NT2/D1 (cell line): Measurements from ENCODE around the gene YKT6.

Experiments used
- YY1 ChIP-seq: IDR thresholded peaks from 2 replicates; pipeline ENCODE4 v1.6.1; 2011; ENCODE audit not compliant: insufficient read length, insufficient read depth
- ZNF274 ChIP-seq: IDR thresholded peaks from 2 replicates; pipeline ENCODE4 v1.6.1; 2011; ENCODE audit warnings: mild to moderate bottlenecking, low read depth, low read length

GRCh38 chr7:44177570-44178131 lies 23.1 kb upstream of the YKT6 start:
- no peak for TF ChIP-seq YY1
- TF ChIP-seq ZNF274, result no peak
